Measurements from ENCODE around the gene IL23R.
"Not testable (repeated sequence)": the region's sequence is repeated elsewhere in the genome, so short reads cannot be mapped to it uniquely, and the experiment has no call there.

IL23R gene

DNA sequence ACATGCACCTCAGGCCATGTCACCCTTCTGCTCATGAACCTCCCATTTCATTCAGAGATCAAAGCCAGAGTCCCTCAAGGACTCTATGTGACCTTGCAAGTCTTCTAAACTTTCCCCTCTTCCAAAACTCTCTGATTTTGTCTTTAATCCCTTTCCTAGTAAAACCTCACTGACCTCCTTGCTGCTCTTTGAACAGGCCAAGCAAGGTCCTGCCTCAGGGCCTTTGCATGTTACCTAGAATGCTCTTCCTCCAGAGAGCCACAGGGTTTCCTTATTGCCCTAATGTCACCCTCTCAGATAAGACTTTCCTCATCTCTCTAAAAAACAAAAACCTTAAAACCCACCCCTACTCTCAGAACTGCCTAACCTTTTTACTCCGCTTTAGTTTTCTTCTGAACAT lies 26.6 kb downstream of the IL23R start:
- no peak for DNase-seq (ENCODE audit: low read depth)

DNA sequence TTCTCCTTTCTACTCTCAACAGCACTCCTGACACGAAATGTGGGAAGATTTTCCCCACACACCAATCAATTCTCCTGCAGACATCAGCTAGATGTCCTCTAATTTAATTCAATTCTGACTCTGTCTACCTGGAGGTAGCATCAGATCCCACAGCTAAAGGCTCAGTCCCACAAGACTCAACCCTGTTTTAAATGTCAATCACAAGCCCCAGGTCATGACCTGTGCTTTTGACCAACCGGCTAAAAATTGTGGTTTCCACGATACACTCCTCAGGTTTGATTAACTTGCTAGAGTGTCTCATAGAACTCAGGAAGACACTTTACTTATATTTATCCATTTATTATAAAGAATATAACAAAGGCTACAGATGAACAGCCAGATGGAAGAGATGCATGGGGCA lies 27.4 kb downstream of the IL23R start:
- no peak for DNase-seq (ENCODE audit: low read depth)

DNA sequence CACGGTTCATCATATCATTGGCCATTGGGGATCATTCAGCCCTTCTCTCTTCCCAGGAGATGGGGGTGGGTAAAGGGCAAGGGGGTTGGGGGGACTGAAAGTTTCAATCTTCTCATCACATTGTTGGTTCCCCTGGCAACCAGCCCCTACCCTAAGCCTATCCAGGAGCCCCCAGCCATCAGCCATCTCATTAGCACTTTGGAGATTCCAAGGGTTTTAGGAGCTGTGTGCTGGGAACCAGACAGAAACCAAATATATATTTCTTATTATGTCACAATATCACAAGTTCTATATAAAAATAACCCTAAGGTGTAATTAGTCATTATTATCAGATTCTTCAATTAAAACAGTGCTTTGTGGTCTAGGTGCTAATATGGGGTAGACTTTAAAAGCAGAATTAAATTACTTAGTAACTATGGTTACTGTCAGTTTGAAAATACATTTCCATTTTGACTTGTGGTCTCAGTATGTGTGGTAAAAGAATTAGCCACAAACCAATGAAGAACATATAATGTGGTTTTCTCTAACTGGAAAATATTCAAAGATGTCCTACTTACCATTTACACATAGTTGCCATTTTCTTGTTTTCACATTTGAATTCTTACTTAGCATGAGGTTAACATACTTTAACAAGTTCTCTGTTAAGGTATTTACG lies 28.1 kb downstream of the IL23R start:
- DNase-seq (ENCODE audit: low read depth): no peak

DNA sequence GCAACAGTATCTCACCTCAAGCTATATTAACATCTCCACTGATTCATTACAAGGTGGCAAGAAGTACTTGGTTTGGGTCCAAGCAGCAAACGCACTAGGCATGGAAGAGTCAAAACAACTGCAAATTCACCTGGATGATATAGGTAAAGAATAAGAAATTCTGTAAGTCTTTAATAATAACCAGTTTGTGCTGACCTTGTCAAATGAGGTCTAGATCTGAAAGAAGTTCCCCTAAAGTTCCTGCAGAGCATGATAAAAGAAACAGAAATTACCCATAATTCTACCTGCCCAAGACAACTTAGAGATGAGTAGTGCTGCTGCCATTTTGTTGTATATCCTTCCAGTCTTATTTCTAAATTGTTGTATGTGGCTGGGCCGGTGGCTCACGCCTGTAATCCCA lies 34.5 kb downstream of the IL23R start:
- no peak for DNase-seq (ENCODE audit: low read depth)

DNA sequence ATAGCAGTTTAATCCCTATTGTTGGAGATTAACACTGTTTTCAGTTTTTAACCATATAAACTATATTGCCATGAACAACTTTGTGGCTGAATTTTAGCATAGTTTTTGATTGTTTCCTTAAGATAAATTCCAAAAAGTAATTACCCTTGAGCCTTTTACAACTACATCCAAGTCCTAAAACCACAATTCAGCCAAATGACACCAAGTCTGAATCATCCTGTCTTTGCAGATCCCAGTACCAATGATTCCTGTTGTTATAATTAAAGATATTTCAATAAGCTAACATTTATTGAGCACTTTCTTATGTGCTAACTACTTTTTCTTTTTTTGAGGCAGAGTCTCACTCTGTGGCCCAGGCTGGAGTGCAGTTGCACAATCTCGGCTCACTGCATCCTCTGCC lies 35.6 kb downstream of the IL23R start:
- no peak for DNase-seq (ENCODE audit: low read depth)

DNA sequence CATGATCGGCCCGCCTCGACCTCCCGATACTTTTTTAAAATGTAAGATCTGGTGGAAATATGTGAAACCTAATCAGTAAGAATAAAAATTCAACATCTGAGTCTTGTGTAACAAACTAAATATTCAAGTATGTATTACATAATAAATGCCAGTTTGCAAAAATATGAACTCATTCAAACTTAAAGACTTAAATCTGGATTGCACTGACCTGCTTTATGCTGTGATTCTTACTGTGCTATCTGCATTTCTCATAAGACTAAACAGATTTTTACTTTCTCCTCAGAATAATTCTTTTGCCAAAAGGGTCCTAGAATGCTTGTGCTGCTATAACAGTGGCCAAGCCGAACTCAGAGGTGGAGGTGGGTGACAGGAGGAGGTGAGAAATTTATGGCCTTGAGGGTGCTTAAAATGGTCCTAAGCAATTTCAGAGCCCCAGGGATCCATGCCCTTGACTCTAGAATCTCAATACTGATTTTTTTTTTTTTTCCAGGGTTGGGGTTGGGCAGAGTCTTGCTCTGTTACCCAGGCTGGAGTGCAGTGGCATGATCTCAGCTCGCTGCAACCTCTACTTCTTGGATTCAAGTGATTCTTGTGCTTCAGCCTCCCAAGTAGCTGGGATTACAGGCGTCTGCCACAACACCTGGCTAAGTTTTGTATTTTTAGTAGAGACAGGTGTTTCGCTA lies 38.2 kb downstream of the IL23R start:
- DNase-seq (ENCODE audit: low read depth): no peak

DNA sequence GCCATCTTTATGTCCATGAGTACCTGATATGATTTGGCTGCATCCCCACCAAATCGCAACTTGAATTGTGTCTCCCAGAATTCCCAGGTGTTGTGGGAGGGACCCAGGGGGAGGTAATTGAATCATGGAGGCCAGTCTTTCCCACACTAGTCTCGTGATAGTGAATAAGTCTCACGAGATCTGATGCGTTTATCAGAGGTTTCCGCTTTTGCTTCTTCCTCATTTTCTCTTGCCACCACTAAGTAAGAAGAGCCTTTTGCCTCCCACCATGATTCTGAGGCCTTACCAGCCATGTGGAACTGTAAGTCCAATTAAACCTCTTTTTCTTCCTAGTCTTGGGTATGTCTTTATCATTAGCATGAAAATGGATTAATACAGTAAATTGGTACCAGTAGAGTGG lies 41.1 kb downstream of the IL23R start:
- not testable (repeated sequence) for DNase-seq (ENCODE audit: low read depth)

DNA sequence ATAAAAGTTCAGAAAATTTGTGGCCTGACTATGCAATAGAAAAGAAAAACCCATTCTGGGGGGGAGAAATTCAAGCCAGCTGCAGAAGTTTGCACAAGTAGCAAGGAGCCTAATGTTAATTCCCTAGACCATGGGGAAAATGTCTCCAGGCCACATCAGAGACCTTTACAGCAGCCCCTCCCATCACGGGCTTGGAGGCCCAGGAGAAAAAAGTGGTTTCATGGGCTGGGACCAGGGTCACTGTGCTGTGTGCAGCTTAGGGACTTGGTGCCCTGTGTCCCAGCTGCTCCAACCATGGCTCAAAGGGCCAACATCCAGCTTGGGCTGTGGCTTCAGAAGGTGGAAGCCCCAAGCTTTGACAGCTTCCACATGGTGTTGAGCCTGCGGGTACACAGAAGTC lies 42.0 kb downstream of the IL23R start:
- DNase-seq (ENCODE audit: low read depth): no peak

DNA sequence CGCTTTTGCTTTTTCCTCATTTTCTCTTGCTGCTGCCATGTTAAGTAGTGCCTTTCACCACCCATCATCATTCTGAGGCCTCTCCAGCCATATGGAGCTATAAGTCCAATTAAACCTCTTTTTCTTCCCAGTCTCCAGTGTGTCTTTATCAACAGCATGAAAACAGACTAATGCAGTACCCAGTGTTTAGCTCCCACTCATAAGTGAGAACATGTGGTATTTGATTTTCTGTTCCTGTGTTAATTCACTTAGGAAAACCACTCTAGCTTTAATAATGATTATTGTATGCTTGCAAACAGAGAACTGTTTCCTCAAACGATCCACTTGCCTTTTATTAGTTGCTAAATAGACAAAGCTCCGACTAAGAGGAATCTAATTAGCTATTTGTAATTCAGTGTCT lies 43.3 kb downstream of the IL23R start:
- DNase-seq (ENCODE audit: low read depth): no peak

DNA sequence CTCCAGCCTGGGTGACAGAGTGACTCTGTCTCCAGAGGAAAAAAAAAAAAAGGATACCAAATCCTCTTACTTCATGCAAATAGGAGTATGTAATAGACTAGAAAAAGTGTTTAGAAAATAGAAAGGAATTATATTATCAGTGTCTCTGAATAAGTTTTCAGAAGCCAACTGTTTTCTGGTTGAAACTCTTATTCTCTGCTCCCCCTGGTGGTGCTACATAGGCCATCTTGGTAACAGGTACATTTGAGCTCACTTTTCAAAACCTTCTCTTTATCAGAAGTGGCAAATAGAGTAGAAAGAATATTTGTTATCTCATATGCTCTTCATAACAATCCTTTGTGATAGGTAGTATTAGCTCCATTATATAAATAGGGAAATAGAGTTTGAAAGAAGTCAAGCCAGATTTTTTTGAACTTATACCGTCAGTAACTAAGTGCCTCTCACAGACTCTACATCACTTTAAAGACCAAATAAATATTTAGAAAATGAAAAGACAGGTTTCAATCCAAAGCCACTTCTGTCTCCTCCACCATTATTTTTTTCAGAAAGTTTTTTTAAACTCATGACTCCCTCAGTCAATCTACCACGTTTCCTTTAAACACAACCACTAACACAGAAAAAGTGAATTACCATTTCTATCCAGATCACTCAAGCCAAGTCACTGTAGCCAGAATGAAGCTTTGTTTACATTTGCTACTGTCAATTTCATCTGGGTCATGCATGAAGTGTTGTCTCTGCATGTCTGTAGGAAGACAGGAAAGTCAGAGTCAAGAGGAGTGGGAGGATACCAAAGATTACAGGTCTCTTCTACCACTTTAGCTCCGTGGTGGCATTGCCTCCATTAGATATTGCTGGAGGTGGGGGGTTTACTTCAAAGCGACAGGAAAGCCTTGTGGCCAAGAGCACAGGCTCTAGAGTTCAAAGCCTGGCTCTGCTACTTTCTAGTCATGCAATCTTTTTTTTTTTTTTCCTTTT lies 45.6 kb downstream of the IL23R start:
- peak; percentile 18 for DNase-seq (ENCODE audit: low read depth)

DNA sequence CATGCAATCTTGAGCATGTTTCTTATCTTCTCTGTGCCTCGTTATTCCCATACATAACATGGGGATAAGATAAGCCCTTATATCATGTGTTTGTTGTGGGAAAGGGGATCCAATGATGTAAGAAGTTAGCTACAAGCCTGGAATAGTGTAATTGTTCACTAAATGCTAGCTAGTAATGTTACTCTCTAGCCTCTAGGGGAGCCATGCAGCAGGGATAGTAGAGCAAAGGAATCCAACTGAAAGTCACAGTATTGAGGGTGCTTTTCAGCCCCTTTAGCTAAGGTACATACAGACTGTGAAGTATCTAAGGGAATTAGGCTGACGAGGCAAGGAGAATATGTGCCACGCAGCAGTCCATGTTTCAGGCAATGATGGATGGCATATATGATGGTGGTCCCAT lies 46.9 kb downstream of the IL23R start:
- DNase-seq (ENCODE audit: low read depth): no peak

DNA sequence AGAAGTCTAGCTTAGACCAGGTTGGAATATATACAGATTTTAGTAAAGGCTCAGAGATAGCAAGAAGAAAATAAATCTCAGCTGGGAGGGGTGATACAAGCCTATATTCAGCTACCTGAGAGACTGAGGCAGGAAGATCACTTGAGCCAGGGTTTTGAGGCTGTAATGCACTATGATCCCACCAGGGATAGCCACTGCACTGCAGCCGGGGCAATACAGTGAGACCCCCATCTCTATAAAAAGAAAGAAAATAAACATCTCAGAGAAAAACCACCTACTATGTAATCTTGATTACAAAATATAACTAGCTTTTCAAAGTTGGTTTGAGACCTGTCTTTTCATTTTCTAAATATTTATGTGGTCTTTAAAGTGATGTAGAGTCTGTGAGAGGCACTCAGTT lies 47.7 kb downstream of the IL23R start:
- no peak for DNase-seq (ENCODE audit: low read depth)

DNA sequence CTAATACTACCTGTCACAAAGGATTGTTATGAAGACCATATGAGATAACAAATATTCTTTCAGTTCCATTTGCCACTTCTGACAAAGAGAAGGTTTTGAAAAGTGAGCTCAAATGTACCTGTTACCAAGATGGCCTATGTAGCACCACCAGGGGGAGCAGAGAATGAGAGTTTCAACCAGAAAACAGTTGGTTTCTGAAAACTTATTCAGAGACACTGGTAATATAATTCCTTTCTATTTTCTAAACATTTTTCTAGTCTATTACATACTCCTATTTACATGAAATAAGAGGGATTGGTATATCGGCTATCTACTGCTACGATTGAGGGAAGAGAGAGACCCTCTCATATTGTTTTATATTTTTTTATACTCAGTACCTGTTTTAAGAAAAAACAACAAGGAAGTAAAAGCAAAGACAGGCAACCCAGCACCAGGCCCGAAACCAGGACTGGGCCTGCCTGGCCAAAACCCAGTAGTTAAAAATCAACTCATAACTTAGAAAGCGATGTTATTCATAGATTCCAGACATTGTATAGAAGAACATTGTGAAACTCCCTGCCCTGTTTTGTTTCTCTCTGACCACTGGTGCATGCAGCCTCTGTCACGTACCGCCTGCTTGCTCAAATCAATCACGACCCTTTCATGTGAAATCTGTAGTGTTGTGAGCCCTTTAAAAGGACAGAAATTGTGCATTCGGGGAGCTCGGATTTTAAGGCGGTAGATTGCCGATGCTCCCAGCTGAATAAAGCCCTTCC lies 48.3 kb downstream of the IL23R start:
- DNase-seq (ENCODE audit: low read depth): peak; percentile 25

DNA sequence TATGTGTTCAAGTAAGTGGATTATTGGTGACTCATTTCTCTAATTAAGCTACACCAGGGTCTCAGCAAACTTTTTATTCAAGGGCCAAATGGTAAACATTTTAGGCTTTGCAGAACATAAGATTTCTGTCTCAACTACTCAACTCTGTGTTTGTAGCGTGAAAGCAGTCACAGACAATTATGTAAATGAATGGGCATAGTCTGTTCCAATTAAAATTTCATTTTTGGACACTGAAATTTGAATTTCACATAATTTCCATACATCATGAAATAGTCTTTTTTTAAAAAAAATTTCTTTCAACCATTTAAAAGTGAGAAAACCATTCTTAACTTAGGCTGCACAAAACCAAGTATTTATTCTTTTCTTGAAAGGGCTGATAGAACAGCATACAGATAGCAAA lies 50.1 kb downstream of the IL23R start:
- DNase-seq (ENCODE audit: low read depth): no peak

DNA sequence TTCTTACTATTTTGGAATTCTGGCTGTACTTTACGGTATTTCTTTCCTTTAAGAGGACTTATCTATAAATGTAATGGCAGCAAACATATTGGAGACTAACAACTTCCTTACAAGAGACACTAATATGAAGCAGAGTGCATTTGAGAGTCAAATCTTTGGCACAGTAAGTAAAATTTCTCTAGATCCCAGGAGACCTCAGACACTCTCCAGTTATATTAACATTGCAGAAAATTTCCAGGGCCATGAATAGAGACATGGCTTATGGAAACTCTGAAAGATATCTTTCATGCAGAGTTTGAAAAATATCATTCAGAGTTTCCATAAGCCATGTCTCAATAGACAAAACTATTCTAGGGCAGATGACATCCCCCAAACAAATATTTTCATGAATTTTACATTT lies 51.2 kb downstream of the IL23R start:
- no peak for DNase-seq (ENCODE audit: low read depth)

DNA sequence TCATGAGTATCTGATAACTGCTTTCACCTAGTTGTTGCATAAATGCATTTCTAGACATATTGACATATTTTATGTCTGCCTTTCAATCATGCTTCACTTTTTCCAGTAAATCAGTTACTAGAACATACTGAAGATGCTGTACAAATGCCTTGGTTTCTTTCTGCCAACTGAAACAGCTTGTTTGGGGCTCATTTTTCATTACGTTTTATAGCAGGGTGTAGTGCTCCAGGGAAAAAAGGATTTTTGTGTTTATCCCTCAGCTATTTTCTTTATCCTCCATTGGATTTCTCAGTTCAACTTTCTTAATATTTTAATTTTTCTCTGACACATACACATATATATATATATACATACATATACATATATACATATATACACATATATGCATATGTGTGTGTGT lies 51.7 kb downstream of the IL23R start:
- DNase-seq (ENCODE audit: low read depth): no peak

DNA sequence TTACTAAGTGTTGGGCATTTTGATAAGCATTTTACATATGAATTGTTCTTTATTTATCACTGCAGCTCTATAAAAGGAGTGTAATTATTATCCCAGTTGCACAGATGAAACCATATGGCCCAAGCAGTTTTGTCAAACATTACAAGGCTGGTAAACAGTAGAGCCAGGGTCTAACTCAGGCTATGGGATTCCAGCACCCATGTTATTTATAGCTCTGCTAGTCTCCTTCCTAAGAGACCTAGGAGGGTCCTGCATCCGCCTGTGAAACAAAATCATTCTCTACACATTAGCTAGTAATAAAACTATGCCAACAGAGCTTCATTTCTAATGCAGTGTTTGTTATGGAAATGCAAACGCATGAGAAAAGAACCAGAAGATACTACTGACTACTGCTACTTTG lies 58.6 kb downstream of the IL23R start:
- no peak for DNase-seq (ENCODE audit: low read depth)

DNA sequence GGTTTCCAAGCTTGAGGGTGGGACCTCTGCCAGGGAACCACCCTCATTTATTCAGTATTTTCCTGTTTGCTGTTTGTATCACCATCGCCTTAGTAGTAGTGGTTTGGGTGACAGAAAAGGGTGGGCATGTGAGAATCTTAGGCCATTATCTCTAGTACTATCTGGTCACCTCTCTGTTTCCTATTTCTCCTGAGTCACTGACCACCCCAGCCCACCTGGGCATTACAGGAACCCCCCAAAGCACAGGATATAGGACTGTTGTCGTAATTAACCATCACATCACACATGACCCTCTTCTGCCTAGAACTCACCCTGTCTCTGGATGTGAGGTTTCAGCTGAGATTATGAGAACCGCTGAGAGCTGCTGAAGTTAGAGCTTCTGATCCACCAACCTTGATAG lies 60.4 kb downstream of the IL23R start:
- no peak for DNase-seq (ENCODE audit: low read depth)

DNA sequence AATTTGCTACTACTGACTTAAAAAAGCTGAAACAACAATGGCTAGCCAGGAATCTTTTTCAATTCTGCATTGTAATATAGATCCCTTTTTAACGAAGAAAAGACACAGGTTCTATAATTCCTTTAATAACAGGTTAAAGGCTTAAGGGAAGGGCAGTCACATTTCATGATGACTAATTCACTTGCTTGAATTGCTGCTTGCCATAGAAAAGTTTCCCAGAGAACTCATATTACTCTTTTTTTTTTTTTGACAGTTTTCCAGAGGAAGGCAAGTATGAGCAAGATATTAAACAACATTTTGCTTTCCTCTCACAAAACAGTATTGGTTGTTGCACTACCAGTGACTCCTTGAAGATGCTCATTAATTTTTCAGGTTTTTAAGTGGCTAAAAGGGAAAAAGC lies 60.9 kb downstream of the IL23R start:
- DNase-seq (ENCODE audit: low read depth): no peak

DNA sequence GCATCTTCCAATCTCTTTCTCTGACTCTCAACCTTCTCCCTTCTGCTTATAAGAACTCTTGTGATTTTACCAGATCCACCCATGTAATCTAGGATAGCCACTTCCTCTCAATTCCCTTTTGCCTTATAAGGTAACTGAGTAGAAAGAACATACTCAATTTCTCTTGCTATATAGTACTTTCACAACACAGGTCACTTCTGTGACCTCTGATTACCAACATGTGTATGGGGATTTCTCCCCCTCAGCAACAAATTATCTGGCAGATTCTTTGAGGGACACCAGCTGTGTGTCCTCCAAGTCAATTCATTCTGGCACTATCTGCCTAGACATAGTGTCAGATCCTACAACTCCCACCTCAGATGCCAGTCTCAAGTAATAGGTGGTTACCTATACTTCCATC lies 62.5 kb downstream of the IL23R start:
- no peak for DNase-seq (ENCODE audit: low read depth)

DNA sequence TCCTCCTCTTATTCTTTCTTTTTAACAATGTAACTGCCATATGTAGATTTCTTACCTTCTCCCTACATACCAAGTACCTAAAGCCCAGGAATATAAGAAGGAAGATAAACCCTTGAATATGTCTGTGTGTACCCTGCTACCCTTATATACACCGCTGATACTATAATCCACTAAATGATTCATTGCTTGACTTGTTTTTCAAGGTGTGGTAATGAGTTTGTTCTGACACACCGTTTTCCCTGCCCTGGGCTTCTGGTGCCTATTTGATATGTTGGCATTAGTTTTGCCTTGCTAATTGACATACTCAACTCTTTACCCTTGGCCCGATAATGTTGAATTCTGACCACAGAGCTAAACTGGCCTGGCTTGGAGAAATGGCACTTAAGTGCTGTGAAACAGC lies 64.3 kb downstream of the IL23R start:
- DNase-seq (ENCODE audit: low read depth): no peak

DNA sequence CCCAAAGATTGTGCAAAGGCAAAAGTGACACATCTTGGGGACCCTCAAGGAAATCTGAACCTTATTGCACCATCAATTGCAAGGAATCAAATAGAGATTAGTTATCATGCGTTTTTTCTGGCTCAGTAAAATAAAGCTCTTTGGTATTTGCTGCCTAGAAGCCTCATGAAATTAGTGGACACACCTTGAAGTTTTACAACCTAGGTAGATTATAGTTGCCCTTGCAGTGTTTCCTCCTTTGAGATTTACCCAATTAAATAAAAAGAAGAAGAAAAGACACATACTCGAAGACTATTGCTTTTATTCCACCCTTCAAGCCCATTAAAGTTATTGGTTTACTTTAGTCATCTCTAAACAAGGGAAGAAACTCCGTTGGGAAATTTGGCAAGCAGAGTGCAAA lies 70.0 kb downstream of the IL23R start:
- no peak for DNase-seq (ENCODE audit: low read depth)
